GM13976 (cell line): Measurements from ENCODE around the gene GPC3.

Experiments
- DNase-seq: peaks from one replicate; pipeline ENCODE4 v3.0.0; 2012; ENCODE audit warnings: low spot score
- CTCF ChIP-seq: IDR thresholded peaks from 2 replicates; pipeline ENCODE4 v1.5.1; 2012; ENCODE audit warnings: borderline replicate concordance, mild to moderate bottlenecking; ENCODE audit not compliant: insufficient read depth; ENCODE audit errors: extremely low read depth, missing control alignments, control extremely low read depth
- in situ Hi-C: fragments of 300-500 bp; cut with MboI; formaldehyde crosslinking; loops from one replicate; pipeline ENCODE4 v1.12.0; 2022; ENCODE audit warnings: low sequenced_read_pairs, mixed read lengths, inconsistent platforms; ENCODE audit not compliant: unreplicated experiment

GPC3 gene

DNA sequence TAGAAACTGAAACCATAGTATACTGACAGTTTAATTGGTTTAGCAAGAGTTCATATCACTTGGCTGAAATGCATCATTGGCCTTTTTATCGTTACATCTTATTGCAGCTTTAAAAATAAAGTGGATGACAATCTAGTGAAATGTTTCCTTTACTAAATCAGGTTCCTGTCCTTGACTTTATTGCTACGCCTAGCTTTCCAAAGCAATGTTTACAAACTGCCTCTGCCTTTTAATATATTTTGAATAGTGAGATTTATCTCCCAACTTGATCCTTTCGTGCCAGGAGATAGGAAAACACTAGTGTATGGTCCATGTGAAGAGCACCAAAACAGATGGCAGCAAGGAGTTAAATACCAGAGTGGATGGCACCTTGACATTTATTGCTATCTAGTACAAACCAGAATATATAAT is 67.0 kb downstream of the GPC3 start:
- no peak for TF ChIP-seq CTCF
- in situ Hi-C loops = no loop called here
- no peak for DNase-seq

DNA sequence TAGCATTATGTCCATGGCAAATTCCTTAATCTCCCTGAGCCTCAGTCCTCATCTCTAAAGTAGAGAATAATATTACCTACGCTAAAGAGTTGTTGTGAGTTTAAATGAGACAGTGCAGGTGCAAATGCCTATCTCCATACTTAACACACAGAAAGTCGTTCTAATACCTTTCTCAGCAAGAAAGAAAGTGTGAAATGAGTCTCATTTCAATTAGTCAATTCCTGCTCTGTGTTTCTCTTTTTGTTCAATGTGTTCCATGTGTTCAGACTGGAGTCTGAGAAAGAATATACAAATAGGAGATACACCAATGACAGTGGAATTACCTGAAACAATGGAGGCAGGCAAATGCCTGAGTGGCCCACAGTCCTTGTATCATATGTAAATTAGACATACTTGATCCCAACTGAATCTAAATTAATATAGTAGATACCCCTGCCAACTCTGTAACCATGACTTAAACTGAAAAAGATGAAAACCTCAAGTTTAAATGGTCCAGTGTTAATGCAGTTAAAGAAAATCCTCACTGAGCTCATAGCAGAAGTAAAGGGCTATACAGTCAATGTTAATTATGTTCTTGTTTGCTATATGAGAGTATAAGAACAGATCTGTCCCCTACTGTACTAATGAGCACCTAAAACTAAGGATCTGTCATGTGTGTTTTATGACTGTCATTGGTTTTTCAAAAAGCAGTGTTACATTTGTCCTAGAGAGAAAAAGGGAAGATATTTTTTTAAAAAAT is 68.2 kb downstream of the GPC3 start:
- TF ChIP-seq CTCF = no peak
- in situ Hi-C loops = no loop called here
- DNase-seq = no peak

- no peak for DNase-seq
- in situ Hi-C loops = no loop called here
- TF ChIP-seq CTCF = no peak
These were observed 71.6 kb downstream of the GPC3 start for GRCh38 chrX:133913658-133914388.

- in situ Hi-C loops = no loop called here
- TF ChIP-seq CTCF = no peak
- DNase-seq = no peak
These were observed 72.4 kb downstream of the GPC3 start for GRCh38 chrX:133913009-133913408.

DNA sequence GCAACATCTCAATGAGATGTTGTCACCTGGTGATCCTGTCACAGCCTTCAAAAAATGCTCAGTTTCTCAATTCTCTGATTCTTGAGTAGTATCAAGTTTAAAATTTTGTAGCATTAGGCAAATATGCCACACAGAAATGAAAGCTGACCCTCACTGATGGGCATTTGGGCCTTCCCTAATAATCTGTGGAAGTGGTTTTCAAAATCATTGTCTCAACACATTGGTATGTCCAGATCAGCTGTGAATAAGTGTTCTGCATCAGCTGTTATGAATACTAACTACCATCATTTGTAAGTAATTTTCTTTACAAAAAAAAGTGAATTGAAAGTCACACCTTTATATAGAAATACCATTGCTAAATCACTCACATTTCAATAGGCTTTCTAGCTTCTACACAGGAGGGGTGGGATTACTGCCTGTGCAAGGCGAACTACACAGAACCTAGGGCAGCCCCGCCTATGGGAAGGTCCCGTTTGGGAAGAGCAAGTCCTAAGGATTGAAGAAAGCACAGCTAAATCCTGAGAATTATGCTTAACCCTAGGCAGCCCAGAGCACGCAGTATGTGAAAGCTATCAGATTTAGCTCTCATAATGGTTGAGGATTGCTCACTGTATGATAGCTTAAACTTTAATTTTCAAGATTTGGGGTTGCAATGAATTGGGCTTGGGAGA is 73.4 kb downstream of the GPC3 start:
- in situ Hi-C loops = no loop called here
- no peak for DNase-seq
- TF ChIP-seq CTCF = no peak

- no peak for DNase-seq
- TF ChIP-seq CTCF = no peak
- in situ Hi-C loops = no loop called here
These were observed 74.9 kb downstream of the GPC3 start for GRCh38 chrX:133910539-133910938.
